Measurements from ENCODE around the gene TLE4.
"Not testable (repeated sequence)": the region's sequence is repeated elsewhere in the genome, so short reads cannot be mapped to it uniquely, and the experiment has no call there.

Gene TLE4

GRCh38 chr9:79603222-79603920 lies 31.6 kb downstream of the TLE4 start:
- DNase-seq (ENCODE audit: low spot score), result no peak

GRCh38 chr9:79604149-79604548 lies 32.4 kb downstream of the TLE4 start:
- no peak for DNase-seq (ENCODE audit: low spot score)

DNA sequence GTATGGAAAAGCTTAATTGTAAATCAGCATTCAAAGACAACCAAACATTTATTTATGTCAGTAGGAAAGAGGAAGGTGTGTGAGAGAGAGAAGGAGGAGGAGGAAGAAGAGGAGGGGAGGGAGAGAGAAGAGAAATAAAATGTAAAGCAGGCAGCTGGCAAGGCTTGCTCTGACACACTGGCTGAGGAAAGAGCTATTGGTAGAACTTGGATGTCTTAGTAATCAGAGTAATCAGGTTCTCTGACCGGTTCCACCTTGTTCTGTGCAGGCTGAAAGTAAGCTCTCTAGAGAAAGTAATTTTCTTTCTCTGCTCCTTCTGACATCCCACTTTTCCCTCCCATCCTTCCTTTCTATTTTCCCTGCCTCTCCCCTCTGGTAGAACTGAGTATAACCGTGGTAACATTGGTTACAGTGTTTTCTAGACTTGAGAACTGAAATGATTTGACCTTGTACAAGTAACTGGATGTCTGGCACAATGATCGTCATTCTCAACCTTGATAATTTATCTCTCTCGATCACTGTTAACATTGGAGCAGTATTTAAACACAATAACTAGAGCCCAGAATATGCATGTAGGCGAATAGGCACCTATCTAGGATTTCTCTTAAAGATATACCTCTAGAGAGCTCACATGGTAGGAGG lies 33.3 kb downstream of the TLE4 start:
- no peak for DNase-seq (ENCODE audit: low spot score)

DNA sequence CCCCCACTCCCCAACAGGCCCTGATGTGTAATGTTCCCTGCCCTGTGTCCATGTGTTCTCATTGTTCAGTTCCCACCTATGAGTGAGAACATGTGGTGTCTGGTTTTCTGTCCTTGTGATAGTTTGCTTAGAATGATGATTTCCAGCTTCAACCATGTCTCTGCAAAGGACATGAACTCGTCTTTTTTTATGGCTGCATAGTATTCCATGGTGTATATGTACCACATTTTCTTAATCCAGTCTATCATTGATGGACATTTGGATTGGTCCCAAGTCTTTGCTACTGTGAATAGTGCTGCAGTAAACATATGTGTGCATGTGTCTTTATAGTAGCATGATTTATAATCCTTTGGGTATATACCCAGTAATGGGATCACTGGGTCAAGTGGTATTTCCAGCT lies 34.8 kb downstream of the TLE4 start:
- not testable (repeated sequence) for DNase-seq (ENCODE audit: low spot score)

DNA sequence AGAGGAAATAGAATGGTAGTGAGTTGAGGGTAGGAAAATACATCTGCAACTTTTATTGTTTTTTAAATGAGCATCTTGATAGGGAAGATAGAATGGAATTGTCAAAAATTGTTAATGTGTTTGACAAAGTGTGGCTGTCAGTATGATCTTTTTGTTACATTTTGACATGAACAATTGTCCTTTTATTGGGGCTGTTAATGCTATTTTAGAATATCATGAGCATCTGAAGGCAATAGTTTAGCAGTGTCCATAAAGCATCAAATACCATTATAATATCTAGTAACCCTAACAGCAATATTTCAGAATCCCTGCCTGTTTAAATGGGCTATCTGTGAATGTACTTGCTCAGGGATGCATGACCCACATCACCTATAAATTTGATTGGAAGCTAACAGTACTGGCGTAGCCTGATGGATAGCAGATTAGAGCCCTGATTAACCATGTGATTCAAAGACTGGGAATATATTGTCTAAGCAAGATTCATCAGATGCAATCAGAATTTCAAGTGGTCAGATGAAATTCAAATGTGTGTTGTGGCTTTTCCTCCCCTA lies 37.8 kb downstream of the TLE4 start:
- DNase-seq (ENCODE audit: low spot score), result no peak

DNA sequence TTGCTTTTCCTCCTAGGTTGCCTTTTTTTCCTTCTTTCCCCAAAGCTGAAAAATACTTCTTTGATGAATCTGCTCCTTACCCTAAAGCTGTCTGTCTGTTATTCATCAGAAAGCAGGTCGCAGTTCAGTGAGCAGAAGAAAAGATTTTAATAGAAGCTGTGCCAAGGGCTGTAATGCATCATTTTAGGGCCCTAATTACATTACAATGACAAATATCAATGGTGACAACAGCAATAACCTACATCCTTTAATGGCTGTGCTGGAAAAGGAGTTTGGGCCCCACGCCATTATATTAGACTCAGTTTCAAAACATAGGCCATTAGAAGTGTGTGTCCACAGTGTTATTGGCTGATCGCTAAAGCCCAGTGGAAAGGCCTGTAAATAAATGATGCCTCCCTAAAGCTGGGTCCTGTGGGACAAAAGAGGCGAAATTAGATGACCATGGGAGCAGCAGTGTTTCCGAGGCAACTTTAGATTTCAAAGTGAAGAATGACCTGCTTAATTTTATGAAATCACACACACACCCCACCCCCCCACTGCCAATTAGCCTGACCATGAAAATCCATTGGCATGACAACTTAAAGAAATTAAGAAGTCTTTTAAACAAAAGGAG lies 38.4 kb downstream of the TLE4 start:
- DNase-seq (ENCODE audit: low spot score), result no peak

GRCh38 chr9:79610791-79611614 lies 39.2 kb downstream of the TLE4 start:
- DNase-seq (ENCODE audit: low spot score), result no peak

- no peak for DNase-seq (ENCODE audit: low spot score)
Observed at GRCh38 chr9:79613145-79613544, 41.4 kb downstream of the TLE4 start.

DNA sequence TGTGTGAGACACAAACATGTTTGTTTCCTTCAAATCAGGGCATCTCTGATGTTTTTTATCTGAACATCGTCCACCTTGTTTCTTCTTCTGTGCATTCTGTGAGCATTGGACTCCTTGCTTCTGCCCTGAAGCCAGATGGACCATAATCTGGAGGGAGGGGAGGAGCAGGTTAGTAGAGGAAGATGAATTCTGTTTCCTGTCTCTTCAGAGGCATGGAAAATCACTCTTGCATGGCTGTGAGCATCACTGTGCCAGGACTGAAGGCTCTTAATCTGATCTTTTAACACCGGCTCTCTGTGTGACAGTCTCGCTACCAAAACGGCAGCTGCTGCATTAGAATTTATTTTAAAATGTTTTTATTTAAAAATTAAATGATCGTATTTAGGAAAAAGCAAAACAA lies 43.3 kb downstream of the TLE4 start:
- DNase-seq (ENCODE audit: low spot score), result no peak

- no peak for DNase-seq (ENCODE audit: low spot score)
Observed at GRCh38 chr9:79616013-79616412, 44.2 kb downstream of the TLE4 start.

- no peak for DNase-seq (ENCODE audit: low spot score)
Observed at GRCh38 chr9:79616971-79617370, 45.2 kb downstream of the TLE4 start.

GRCh38 chr9:79617395-79617794 lies 45.6 kb downstream of the TLE4 start:
- DNase-seq (ENCODE audit: low spot score), result no peak

- DNase-seq (ENCODE audit: low spot score), result no peak
Observed at GRCh38 chr9:79619930-79620329, 48.2 kb downstream of the TLE4 start.

- no peak for DNase-seq (ENCODE audit: low spot score)
Observed at GRCh38 chr9:79621916-79622575, 50.3 kb downstream of the TLE4 start.

DNA sequence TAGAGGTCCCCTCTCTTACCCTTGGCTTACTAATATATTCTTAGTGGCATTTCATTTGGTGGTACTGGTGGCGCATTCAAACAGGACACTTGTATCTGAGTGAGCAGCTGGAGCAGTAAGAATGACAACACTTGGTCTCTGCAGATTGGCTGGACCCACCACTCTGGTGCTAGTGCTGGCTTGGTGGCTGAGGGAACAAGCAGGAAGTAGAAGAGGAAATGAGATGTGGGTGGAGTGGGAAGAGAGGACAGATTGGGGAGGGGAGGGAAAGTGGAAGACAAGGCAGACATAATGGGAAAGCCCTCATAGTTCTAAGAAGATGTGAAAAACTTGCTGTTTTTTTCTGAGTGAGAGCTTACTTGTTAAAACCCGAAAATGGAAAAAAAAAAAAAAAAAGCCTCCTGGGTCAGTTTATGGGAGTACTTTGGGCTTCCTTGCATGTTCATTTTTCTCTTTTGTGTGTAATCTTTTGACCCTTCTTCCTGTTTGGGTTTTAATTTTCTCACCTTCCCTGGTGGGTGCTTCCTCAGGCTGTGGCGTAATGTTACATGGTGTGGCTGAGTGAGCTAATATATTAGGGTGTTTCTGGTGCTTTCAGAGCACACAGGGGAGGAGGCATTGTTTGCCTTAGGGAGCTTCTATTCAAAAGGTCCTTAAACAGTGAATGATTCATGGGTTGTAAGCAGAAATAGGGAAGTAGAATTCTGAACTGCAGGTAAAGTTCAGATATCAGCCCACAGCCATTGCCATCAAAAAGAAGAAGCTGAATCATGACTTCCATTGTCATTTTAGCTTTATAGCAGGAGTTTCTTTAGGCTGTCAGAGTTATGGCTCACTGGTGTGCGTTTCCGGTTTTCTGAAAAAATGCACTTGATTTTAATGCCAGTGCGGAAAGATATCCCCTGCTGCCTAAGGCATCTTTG lies 52.3 kb downstream of the TLE4 start:
- peak; percentile 10 for DNase-seq (ENCODE audit: low spot score)

DNA sequence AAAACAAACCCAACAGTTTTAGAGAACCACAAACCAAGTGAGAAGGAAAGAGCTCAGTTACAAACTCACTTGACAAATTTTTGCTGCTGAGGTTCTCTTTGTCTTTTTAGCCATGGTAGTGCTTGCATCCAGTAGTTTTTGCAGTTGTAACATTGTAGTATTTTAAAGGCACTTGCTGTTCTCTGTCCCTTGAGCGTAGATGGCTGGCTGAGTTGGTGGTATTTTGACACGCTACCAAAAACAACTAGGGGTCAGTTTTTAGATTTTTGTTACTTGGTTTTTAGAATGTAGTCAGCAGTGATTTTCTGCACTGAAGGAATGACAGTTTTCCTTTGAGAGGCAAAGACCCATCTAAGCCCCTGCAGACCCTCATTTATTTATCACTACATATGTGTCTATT lies 58.0 kb downstream of the TLE4 start:
- no peak for DNase-seq (ENCODE audit: low spot score)

DNA sequence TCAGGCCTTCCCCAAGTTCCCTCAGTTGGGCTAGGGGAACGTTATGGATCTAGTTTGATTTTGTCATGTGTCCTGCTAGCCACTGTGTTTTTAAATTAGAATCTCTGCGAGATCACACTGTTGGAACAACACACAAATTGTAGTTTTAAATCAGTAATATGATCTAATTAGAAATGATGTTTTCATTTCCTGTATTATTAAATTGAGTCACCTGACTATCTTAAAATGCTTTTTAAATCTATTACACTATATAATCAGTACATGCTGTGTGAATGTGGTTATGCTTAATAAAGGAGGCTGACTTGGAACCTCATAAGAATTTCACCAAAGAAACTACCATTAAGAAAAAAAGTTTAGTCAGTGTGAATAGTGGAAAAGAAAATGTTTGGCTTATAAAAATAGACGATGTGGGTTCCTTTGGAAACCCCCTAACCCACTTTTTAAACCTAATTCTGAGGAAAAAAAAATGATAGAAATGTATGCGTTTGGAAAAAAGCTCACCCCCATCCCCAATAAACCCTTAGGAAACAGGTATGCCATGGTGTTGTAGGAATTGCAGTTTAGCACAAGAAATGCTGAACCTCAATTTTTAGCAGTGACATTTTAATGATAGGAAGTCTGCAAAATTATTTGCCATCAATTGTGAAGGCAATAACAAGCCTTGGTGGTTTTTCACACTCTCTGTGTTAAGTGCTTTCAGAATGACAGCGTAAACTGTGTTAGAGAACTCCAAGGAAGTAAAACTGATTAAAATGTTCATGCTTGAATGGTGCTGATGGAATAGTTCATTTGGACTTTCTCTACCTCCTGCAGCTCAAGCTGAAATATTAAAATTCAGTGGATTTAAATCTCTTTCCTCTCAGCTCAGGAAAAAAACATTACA lies 59.0 kb downstream of the TLE4 start:
- no peak for DNase-seq (ENCODE audit: low spot score)

- DNase-seq (ENCODE audit: low spot score), result no peak
Observed at GRCh38 chr9:79632060-79632459, 60.3 kb downstream of the TLE4 start.

- no peak for DNase-seq (ENCODE audit: low spot score)
Observed at GRCh38 chr9:79632705-79633104, 60.9 kb downstream of the TLE4 start.

DNA sequence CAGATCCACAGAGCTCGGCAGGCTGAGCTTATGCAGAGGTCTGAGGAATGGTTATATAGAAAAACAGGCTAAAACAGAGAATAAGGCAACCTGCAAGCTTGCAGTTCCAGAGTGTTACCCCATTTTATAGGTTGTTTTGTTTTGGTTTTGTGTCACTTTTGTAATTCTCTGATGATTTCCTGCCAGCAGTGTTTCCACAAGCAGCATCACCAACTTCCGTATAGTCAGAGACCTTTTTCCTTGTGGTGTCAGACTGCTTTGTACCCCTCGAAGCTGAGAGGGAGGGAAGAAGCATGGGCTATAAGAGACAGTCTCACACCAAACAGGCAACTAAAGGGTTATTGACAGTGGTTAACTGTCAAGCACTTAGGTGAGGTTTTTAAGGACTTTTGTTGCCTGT lies 61.8 kb downstream of the TLE4 start:
- DNase-seq (ENCODE audit: low spot score), result no peak
